Esophagus squamous epithelium (tissue), 5 donors: ENCODE data around the gene GPC5. TPM values are rescaled to one million over a fixed set of nuclear protein-coding genes. Genes with fewer than 3 reads are reported as not detected.

Source experiments
- DNase-seq: peaks from one replicate; lab custom pipeline; 2025; lab: John Stamatoyannopoulos, UW
- H3K27ac ChIP-seq, 4 donors: fragments of 200-600 bp; sonication (generic); one replicate each; pipeline ENCODE4 v1.5.1; 2016 to 2019; ENCODE audit warnings: mild to moderate bottlenecking in 1 of 4
- H3K27me3 ChIP-seq, 4 donors: fragments of 200-600 bp; sonication (generic); 1 replicate in 3 of 4; 2 replicates in 1 of 4; pipeline versions ENCODE4 v1.5.1 to v1.6.0; 2017 to 2021; ENCODE audit warnings: antibody characterized with exemption in 1 of 4
- H3K36me3 ChIP-seq, 3 donors: fragments of 200-600 bp; sonication (generic); one replicate each; pipeline ENCODE4 v1.5.1; 2016 to 2019
- H3K4me1 ChIP-seq, 3 donors: fragments of 200-600 bp; sonication (generic); one replicate each; pipeline ENCODE4 v1.5.1; 2017 to 2019
- H3K4me3 ChIP-seq, 4 donors: fragments of 200-600 bp; sonication (generic); 1 replicate in 3 of 4; 2 replicates in 1 of 4; pipeline ENCODE4 v1.5.1; 2016 to 2019; ENCODE audit warnings: mild to moderate bottlenecking in 2 of 4, moderate library complexity in 1 of 4
- H3K9me3 ChIP-seq, 3 donors: fragments of 200-600 bp; sonication (generic); one replicate each; pipeline ENCODE4 v1.5.1; 2016 to 2019
- CTCF ChIP-seq, 6 experiments: fragments of 450-650 bp in 4 of 6; fragments of 200-600 bp in 2 of 6; sonication (generic) in 2 of 6; IDR thresholded peaks; one replicate each; pipeline ENCODE4 v1.5.1; 2016 to 2019; ENCODE audit warnings: antibody characterized with exemption in 6 of 6, mild to moderate bottlenecking in 4 of 6, moderate library complexity in 4 of 6
- POLR2A ChIP-seq, 4 donors: fragments of 450-650 bp; IDR thresholded peaks; one replicate each; pipeline ENCODE4 v1.6.1; 2017; ENCODE audit warnings: antibody characterized with exemption in 4 of 4, mild to moderate bottlenecking in 4 of 4, moderate library complexity in 3 of 4
- WGBS, 2 donors: methylation state at CpG; one replicate each; pipeline ENCODE4 v1.1.5; 2018; 5-methylcytosine and 5-hydroxymethylcytosine counted together
- intact Hi-C: fragments of 100-400 bp; cut with DNase I; formaldehyde crosslinking; loops from one replicate; pipeline ENCODE4 v1.15.0; 2022
- total RNA-seq, 4 donors: library from RNA; depleted of rRNA; stranded (reverse); fragments of >200 nt; gene quantifications; one replicate each; pipeline ENCODE4 v1.1.0, GENCODE V29; 2016
- donor health status: DM: yes; HTN: yes; CAD: no.

GPC5 gene
- total RNA-seq, 4 donors from 2014 or later, result not detected

- H3K4me3 ChIP-seq, result no peak overlapping the region
- H3K4me1 ChIP-seq, result no peaks in the 10 kb centered on the region
- TF ChIP-seq POLR2A (IDR thresholded peaks at IDR 0.05) (no peak), CTCF (IDR thresholded peaks at IDR 0.05) (no peak)
- no peak for DNase-seq
- H3K27me3 ChIP-seq, result peaks cover 0 to 5% (median 0%) of the 10 kb centered on the region in 4 donors
- H3K9me3 ChIP-seq, result no peaks in the 10 kb centered on the region
- H3K27ac ChIP-seq, result no peak overlapping the region
- intact Hi-C loops, result no loop called here
- 28 to 34% methylated on average over 3 of the region's 3 CpGs for WGBS, 2 donors
- H3K36me3 ChIP-seq, result no peaks in the 10 kb centered on the region
Observed at GRCh38 chr13:91369441-91369831, 29.0 kb upstream of the GPC5 start.

GRCh38 chr13:91370501-91370900 lies 27.9 kb upstream of the GPC5 start:
- Histone ChIP-seq H3K36me3 (no peaks in the 10 kb centered on the region), H3K27ac (no peak overlapping the region), H3K9me3 (no peaks in the 10 kb centered on the region), H3K4me3 (no peak overlapping the region), H3K27me3 (peaks cover 0 to 5% (median 0%) of the 10 kb centered on the region in 4 donors), H3K4me1 (no peaks in the 10 kb centered on the region)
- intact Hi-C loops, result no loop called here
- TF ChIP-seq POLR2A (IDR thresholded peaks at IDR 0.05) (no peak), CTCF (IDR thresholded peaks at IDR 0.05) (no peak)
- DNase-seq, result no peak
- 93 to 95% methylated on average over 2 of the region's 2 CpGs for WGBS, 2 donors

GRCh38 chr13:91372911-91373310 lies 25.5 kb upstream of the GPC5 start:
- H3K27ac ChIP-seq, result no peak overlapping the region
- no peaks in the 10 kb centered on the region for H3K36me3 ChIP-seq
- no peaks in the 10 kb centered on the region for H3K9me3 ChIP-seq
- 73 to 76% methylated on average over 3 of the region's 3 CpGs for WGBS, 2 donors
- DNase-seq, result no peak
- no peak overlapping the region for H3K4me3 ChIP-seq
- TF ChIP-seq POLR2A (IDR thresholded peaks at IDR 0.05) (no peak), CTCF (IDR thresholded peaks at IDR 0.05) (no peak)
- H3K4me1 ChIP-seq, result no peaks in the 10 kb centered on the region
- intact Hi-C loops, result no loop called here
- H3K27me3 ChIP-seq, result peaks cover 0 to 5% (median 0%) of the 10 kb centered on the region in 4 donors

- intact Hi-C loops, result no loop called here
- no peaks in the 10 kb centered on the region for H3K9me3 ChIP-seq
- no peaks in the 10 kb centered on the region for H3K36me3 ChIP-seq
- H3K27ac ChIP-seq, result no peak overlapping the region
- no peak for TF ChIP-seq POLR2A (IDR thresholded peaks at IDR 0.05)
- peak in 2 of 6 experiments; percentile 18 to 35 for TF ChIP-seq CTCF (IDR thresholded peaks at IDR 0.05)
- no peak overlapping the region for H3K4me3 ChIP-seq
- no peak for DNase-seq
- H3K4me1 ChIP-seq, result no peaks in the 10 kb centered on the region
- H3K27me3 ChIP-seq, result peaks cover 0 to 5% (median 0%) of the 10 kb centered on the region in 4 donors
- 85 to 89% methylated on average over 4 of the region's 4 CpGs for WGBS, 2 donors
Observed at GRCh38 chr13:91375116-91375729, 23.2 kb upstream of the GPC5 start.

GRCh38 chr13:91381371-91381770 lies 17.1 kb upstream of the GPC5 start:
- Histone ChIP-seq H3K36me3 (no peaks in the 10 kb centered on the region), H3K27ac (no peak overlapping the region), H3K4me1 (no peaks in the 10 kb centered on the region), H3K4me3 (no peak overlapping the region), H3K27me3 (peaks cover 0 to 4% (median 0%) of the 10 kb centered on the region in 4 donors), H3K9me3 (no peaks in the 10 kb centered on the region)
- TF ChIP-seq POLR2A (IDR thresholded peaks at IDR 0.05) (no peak), CTCF (IDR thresholded peaks at IDR 0.05) (peak in 2 of 6 experiments; percentile 8 to 20)
- intact Hi-C loops, result no loop called here
- DNase-seq, result no peak
